NCI-H2196 treated with DMSO at 0.1 percent for 48 hours (cell line): ENCODE data around the gene P2RY2.
"Not testable (repeated sequence)": the region's sequence is repeated elsewhere in the genome, so short reads cannot be mapped to it uniquely, and the experiment has no call there.

ENCODE experiments used
- DNase-seq: peaks from one replicate; lab custom pipeline; 2025; ENCODE audit not compliant: unreplicated experiment; lab: John Stamatoyannopoulos, UW

P2RY2 gene

DNA sequence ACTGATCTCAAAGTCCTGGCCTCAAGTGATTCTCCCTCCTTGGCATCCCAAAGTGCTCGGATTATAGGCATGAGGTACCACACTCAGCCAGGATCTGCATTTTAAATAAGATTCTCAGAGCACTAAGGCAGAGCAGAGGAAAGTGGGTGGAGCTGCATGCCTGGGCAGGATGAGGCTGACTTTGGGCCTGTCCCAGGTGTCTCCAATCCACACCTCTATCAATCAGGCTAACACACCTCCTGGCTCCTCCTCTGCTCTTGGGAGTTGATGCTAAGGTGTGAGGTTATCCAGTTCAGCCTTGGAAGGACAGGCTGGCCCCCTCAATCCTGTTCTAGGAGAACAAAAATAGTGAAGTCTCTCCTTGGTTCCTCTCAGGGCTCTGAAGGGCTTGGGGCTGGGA is 30.2 kb upstream of the P2RY2 start:
- no peak for DNase-seq

DNA sequence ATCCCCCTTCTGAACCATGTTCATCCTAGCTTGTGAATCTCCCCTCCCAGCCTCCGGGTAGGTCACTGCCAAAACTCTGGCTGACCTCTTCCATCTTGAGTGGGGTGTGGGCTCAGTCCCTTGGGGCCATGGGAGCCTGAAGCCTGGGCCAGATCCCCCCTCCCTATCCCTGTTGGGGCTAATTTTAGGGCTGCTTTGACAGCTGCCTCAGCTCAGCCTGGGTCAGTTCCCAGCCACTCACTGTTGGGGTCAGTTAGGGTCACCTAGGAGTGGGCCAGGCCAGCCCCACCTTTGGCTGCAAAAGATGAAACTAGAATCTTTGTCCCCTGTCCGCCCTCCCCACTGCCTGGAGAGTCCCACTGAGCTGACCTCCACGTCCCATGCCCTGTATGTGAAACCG is 29.8 kb upstream of the P2RY2 start:
- no peak for DNase-seq

DNA sequence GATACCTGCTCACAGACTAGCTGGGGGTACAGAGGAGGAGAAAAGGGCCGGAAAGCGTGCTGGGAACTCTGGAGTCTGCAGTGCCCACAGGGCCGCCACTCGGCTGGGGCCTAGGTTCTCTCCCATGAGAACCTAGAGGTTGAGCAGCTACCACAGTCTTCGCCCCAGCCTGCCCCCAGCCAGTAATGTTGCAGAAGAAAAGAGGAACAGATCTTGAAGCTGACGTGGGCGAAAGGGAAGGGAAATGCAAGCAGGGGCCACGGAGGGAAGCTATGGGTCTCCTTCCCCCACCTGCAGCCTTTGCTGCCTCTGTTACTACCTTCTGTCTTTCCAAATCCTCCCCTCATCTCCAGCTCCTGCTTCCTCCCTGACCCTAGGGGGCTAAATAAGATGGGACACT is 28.8 kb upstream of the P2RY2 start:
- no peak for DNase-seq

DNA sequence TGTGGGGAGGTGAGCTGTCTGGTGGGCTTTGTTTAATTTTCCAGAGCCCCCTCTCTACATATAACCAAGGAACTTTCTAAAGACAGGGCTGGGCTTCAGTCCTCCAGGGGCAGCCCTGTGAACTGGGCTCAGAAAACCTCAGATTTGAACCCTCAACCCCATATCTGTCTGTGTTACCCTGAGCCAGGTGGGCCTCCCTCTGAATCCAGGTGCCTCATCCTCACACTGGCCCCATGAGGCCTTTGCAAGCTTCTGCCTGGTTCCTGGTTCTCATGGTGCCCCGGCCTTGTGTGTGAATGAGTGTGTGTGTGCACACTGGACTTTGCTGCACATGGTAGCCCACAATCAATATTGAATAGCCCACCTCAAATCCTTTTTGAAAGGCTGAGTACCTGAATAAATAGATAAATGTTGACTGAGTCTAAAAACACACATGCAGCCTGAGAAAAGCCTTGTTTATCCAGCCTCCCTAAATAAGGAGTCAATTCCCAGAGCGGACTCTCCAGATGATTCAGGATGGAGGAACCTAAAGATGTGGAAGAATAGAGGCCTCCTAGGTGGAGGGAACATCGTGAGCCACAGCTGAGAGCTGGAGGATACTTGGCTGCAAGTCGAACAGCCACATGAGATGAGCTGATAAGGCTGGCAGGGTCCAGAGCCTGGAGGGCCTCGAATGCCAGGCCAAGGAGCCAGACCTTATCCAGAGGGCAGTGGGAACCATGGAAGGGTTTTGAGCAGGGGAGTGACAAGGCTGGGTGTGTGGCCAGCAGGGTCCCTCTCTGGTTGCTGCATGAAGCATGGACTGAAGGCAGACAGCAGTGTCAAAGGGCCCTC is 28.1 kb upstream of the P2RY2 start:
- no peak for DNase-seq

DNA sequence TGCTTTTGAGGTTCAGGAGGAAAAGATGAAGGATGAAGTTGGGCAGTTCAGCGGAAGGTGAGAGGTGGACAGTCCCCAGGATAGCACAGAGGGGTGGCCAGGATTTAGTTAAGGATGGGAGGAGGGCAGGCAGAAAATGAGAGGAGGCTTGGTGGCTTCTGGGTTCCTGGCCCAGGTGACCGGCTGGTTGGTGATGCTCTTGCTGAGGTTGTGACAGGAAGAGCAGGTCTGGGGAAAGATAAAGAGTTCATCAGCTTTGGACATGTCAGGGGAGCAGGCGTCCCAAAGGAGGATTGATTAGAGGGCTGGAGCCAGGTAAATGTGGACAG is 27.6 kb upstream of the P2RY2 start:
- DNase-seq: no peak

DNA sequence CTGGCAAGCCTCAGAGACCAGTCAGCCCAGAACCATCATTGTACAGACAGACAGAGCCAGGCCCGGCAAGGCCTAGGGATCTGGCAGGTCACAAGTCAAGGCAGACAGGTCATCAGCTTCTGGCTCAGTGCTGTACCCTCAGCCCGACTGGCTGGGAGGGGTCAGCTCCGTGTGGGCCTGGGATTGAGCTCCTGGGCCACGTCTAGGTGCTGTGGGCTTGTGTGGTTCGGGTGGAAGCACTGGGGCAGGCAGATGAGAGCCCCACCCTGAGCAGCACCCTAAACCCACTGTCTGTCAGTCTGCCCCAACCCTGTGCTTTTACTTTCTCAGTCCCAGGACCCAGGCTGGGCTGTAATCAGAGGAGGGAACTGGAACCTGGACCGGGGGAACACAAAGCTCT is 26.9 kb upstream of the P2RY2 start:
- DNase-seq: no peak

DNA sequence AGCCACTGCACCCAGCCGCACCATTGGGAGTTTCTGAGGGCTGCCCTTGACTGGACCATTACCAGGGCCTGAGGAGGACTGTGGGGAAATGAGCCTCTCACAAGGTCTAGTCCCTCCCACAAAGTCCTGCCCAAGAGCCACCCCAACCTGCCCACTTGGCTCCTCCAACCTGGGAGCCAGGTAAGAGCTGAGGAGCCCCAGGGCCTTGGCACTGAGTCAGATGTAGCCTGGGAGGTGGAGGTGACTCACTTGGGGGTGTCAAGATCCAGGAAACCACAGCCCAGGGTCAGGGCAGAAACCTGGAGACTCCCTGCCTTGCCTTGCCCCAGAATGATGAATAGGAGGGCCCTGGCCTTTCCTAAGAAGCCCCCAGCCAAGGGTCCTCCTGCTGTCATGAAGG is 25.8 kb upstream of the P2RY2 start:
- DNase-seq: no peak

DNA sequence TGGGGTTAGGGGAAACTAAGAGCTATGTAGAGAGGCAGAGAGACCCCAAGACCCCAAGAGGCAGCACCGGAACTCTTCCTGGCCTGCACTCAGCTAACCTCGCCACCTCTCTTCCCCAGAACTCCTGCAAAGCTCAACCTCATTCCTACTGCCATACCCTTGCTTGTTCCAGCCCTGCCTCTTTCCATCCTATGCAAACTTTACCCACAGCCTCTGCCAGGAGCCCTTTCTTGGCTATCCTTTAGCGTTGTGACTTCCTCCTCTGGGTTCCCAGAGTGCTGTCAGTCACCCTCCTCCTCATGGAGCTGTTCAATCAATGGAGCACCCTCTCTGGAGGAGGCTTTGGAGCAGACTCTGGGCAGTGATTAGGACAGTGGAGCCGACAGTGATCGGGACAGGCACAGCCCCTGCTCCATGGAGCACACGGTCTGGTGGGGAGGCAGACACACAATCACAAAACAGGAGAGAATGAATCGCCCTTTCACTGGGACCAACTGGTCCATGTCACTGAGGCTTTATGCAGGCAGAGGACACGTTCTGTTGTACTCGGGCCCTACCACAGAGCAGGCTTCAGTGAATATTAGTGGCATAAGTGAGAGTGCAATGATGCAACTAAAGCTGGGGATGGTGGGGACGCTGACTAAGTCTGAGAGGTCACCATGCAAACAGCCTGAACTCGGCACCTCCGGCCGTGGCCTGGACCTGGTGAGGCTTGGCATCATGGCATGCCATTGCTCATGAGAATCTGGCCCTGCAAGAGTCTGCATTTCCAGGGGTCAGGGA is 24.6 kb upstream of the P2RY2 start:
- no peak for DNase-seq

DNA sequence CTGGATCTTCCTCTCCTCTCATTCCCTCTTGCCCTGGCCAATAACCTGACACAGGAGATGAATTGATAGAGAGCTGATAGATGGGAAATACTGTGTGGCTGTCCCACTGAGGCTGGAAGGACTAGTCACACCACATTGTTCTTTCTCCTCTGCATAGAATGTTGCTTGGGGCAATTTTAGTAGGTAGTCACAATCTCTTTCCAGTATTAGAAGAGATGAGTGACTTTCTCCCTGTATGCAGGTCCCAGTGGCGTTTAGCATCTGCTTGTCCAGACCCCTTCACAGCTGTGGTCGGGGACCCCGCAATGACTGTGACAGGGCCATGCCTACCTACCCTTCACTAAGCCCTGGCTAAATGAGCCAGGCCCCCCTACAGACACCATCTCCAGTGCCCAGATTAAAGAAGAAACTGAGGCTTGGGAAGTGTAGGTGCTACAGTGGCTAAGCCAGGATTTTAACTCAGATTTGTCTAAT is 24.0 kb upstream of the P2RY2 start:
- no peak for DNase-seq

DNA sequence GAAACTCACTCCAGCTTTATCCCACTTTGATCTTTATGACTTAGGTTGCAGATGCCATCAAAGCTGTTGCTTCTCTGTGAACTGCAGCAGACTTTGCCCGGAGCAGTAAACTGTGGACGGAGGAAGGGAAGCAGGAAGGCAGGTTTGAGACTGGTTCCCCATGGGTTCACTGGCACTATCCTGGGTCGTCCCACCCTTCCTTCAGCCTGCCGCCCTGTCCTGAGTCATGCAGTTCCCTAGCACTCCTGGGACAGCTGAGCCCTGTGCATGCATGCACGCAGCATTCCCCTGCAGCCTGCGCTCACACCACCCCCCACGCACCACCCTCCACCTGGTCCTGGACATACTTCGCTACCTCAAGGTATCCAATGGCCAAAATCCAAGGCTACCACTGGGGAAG is 23.5 kb upstream of the P2RY2 start:
- no peak for DNase-seq

DNA sequence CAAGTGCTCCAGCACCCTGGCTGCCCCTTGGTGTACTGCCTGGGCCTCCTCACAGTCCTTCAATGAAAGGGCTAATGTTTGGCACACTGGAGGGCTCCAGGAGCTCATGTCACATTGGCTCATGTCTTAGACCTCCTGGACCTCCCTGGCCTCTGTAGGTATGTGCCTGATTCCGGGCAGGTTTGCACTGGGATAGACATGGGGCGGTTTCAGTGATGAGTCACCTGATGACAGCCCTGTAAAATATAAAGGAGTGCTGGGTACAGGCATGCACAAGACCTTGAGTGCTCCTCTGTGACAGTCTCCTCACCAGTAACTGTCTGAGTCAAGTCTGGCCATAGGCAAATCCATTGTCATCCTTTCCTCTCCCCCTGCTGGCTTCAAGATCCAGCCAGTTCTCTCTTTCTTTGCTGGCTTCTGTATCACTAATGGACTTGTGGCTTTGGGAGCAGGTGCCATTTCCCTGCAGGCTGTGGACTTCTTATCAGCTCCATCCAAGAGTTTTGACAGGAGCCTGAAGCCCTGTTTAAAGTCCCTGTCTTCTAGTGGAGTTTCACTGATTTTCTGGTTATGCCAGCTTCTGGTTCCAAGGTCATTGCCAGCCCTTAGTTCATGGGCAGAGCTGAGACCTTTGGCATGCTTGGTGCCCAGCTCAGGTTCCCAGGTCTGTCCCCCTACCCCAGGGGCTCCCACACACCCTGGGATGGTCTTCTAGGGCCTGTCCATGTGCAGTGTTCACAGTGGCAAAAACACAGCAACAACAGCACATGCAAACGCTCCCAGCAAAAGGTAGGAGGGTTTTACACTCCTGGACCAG is 22.7 kb upstream of the P2RY2 start:
- DNase-seq: no peak

DNA sequence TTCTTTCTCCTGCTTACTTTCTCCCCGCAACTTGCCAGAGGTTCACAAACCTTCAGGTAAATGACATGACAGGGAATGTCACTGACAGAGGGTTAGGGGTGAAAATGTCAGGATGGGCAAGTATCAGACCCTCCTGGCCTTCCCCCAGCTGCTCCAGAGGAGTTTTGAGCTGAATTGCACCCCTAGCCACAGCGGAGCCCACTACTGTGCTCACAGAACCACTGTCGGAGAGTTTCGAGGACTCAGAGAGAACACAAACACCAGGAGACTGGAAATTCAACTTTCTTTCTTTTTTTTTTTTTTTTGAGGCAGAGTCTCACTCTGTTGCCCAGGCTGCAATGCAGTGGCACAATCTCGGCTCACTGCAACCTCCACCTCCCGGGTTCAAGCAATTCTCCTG is 21.5 kb upstream of the P2RY2 start:
- DNase-seq: no peak

DNA sequence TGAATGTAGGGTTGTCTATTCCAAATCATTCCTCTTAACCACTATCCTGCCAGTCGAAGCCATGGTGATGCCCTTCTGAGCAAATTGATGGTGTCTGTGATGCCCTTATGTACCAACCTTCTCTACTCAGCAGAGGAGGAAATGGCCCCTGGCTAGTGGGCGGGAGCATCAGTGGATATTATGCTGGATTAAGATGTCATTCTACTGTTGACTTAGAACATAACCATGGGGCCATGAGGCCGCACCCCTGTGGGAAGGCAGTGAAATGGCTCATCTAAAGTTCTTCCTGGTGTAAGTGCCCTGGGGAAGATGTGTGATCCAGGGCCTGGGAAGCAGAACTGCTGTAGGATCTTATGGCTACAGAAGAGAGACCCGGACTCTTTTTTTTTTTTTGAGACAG is 20.7 kb upstream of the P2RY2 start:
- DNase-seq: no peak

DNA sequence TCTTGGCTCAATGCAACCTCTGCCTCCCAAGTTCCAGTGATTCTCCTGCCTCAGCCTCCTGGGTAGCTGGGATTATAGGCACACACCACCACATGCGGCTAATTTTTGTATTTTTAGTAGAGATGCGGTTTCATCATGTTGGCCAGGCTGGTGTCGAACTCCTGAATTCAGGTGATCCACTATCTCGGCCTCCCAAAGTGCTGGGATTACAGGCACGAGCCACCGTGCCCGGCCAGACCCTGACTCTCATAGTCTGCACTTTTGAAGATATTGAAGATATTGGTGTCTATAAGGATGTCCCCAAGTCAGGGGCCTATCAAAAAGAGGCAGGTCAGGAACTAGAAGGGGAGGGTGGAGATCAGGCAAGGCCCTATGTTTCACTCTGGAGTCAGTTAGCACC is 20.3 kb upstream of the P2RY2 start:
- DNase-seq: not testable (repeated sequence)

DNA sequence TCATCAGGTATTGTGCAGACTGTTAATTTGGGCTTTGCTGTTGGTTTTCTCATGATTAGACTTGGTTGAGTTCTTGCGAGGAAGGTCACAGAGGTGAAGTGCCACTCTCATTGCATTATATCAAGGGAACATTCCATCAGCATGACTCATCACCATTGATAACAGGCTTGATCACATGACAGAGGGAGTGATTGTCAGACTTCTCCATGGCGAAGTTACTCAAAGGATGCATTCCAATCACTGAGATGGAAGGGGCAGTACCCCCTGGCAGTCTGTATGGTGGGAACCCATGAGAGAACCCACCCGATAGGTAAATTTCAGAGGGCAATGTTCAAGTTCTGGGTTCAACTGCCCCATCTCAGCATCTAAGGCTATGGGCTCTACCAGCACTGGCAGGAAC is 19.4 kb upstream of the P2RY2 start:
- DNase-seq: no peak

DNA sequence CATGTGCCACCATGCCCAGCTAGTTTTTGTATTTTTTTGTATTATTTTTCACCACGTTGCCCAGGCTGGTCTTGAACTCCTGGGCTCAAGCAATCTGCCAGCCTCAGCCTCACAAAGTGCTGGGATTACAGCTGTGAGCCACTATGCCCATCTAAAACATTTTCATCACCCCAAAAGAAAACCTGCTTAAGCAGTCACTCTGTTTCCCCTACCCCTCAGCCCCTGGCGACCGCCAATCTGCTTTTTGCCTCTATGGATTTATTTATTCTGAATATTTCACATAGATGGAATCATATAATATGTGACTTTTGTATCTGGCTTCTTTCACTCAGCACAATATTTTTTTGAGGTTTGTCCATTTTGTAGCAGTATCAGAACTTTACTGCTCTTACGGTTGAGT is 18.6 kb upstream of the P2RY2 start:
- DNase-seq: no peak

DNA sequence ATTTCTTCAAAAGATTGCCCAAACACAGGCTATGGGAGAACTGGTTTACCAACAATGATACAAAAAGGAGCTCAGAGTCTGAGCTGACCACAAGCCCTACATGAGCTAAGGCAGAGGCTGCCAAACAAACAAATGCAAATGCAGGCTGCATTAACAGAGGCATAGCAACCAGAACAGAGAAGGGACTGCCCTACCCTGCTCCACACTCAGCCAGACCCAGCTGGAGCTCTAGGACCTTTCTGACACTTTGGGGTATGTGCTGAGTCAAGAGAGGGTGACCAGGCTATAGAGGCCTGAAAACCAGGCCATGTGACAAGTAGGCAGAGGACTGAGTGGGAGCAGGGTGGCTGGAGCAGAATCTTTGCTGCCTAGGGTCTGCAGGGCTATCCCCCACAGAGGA is 17.8 kb upstream of the P2RY2 start:
- no peak for DNase-seq

DNA sequence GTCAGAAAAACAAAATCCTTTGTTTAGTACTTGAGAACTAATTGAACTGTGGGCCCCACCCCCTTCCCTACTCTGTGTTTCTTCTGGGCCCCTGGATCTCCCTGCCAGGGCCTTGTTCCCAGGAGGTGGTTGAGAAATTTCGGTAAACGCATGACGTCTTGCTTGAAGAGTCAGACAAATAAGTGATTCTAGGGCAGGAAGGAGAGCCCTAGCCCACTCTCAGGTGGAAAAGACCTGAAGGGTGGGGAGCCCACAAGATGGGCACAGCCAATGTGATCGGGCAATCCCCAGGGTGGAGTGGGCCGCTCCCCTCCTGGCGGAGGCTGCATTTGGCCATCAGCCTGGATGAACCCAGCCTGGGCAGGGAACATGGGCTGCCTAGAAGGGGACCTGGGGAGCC is 16.8 kb upstream of the P2RY2 start:
- DNase-seq: no peak

DNA sequence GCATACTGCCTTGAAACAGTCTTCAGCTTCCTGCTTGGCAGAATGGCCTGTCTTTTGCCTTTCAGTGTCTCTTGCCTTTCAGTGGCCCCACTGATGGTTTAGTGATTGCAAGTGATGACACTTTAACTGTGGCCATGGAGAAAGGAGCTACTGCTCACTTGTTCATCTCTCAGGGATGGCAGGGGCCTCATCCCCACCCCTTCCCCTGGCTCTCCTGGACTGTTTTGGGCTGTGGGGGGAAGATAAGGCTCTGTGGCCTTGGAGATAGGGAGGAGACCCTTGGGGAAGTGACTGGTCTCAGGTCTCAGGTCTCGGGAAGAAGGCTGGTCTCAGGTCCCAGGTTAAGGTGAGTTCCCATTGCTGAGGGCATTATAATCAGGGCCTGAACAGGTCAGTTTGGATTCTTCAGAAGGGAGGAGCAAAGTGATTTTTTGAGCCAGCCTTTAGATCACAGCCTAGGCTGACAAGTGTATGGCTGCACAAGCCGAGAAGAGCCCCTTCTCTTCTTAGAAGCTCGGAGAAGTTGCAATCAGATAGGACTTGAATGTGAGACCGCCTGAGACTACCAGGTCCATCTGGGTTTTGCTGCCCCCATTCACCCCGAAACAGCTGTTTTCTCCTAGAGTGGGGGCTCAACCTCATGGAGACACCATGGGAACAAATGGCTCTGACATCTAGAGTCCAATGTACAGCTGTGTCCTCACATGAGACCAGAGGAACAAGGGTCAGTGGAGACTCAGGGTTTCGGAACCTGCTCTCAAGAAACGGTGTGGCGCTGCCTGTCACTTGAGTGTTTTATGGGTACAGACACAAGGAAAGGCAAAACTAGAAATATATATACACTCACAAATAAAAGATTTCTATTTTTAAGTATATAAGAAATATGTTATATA is 15.9 kb upstream of the P2RY2 start:
- no peak for DNase-seq

DNA sequence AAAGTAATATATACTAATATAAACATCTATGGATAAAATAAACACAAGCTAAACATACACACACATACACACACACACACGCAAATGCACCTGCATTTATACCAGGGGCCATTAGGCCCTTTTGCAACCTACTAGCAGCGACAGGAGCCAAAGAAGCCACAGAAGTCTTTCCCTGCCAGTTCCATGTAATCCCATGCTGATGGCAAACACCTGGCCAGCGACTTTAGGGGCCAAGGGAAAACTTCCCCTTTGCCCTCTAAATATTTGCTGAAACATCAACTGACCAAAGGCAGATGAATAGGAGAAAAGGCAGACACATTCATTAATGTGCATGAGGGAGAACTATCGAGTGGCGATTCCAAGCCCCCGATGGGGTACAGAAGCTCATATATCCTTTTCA is 14.8 kb upstream of the P2RY2 start:
- no peak for DNase-seq

DNA sequence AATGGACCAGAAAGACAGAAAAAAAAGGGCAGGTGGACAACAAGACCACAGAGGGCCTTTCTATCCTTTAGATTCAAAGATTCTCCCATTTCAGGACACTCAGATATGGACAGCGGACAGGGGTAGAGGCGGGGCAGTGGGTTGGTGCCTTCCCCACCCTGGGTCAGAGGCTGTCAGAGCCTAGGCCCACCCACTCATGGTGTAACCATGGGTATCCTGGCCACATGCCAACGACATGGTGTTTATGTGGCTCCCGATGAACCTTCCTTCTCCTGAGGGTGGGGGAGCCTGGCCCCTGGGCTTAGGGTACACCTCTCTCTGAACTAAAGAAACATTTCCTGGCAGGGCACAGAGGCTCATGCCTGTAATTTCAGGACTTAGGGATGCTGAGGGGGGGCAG is 14.3 kb upstream of the P2RY2 start:
- DNase-seq: no peak
